Right lobe of liver (tissue), 6 donors: Measurements from ENCODE around the gene NME4. TPM values are rescaled to one million over a fixed set of nuclear protein-coding genes. Genes with fewer than 3 reads are reported as not detected.

ENCODE experiments used
- ATAC-seq, 4 donors: fragments of 200-7000 bp; cut with Tn5 transposase; one replicate each; pipeline ENCODE4 v1.9.1; 2020; ENCODE audit warnings: mild to moderate bottlenecking in 4 of 4, moderate library complexity in 4 of 4
- DNase-seq, 3 donors: peaks; one replicate each; pipeline ENCODE4 v3.0.0-alpha.2; 2020
- H3K27ac ChIP-seq, 3 donors: fragments of 200-600 bp; one replicate each; pipeline ENCODE4 v1.8.0; 2022
- H3K27me3 ChIP-seq, 2 donors: fragments of 200-600 bp; one replicate each; pipeline ENCODE4 v1.8.0; 2022
- H3K36me3 ChIP-seq, 4 donors: fragments of 200-600 bp; sonication (generic) in 1 of 4; one replicate each; pipeline versions ENCODE4 v1.5.1 to v1.8.0; 2017 to 2022; ENCODE audit warnings: control low read depth in 1 of 4
- H3K4me1 ChIP-seq, 4 donors: fragments of 200-600 bp; sonication (generic) in 1 of 4; one replicate each; pipeline versions ENCODE4 v1.5.1 to v1.8.0; 2017 to 2022; ENCODE audit warnings: control low read depth in 1 of 4
- H3K4me3 ChIP-seq, 3 donors: fragments of 200-600 bp; one replicate each; pipeline ENCODE4 v1.8.0; 2022
- H3K9me3 ChIP-seq, 4 donors: fragments of 200-600 bp; sonication (generic) in 1 of 4; one replicate each; pipeline versions ENCODE4 v1.5.1 to v1.8.0; 2017 to 2022; ENCODE audit warnings: control low read depth in 1 of 4
- POLR2A ChIP-seq: fragments of 450-650 bp; IDR thresholded peaks from one replicate; pipeline ENCODE4 v1.6.1; 2017; ENCODE audit warnings: antibody characterized with exemption, mild to moderate bottlenecking
- WGBS: methylation state at CpG from one replicate; pipeline ENCODE4 v1.1.6; 2018; ENCODE audit warnings: low coverage, low lambda C conversion rate; ENCODE audit not compliant: insufficient coverage; ENCODE audit errors: missing lambda C conversion rate; 5-methylcytosine and 5-hydroxymethylcytosine counted together
- intact Hi-C, 2 donors: fragments of 100-400 bp; cut with DNase I; formaldehyde crosslinking; loops; one replicate each; pipeline versions ENCODE4 v1.11.2 to v1.14.1; 2022
- total RNA-seq, 6 experiments: library from RNA; depleted of rRNA in 2 of 6; stranded (reverse); fragments of >200 nt in 2 of 6; fragmentation: NEBNext Ultra II Directional in 3 of 6; extraction: Animal tissue kit (Norgen Biotek cat#: 25700) in 3 of 6; gene quantifications; one replicate each; pipeline versions ENCODE4 v1.1.0 to v1.2.4, GENCODE V29; 2016 to 2023
- TF ChIP-seq, protein P1 (sequence below), 4 donors: fragments of 200-600 bp in 3 of 4; fragments of 450-650 bp in 1 of 4; IDR thresholded peaks; one replicate each; pipeline versions ENCODE4 v1.5.1 to v1.8.0; 2016 to 2022; ENCODE audit warnings: antibody characterized with exemption in 4 of 4, mild to moderate bottlenecking in 2 of 4
- donor health status: DM: no; HTN: yes; CAD: no.
- donor health status: DM: no; HTN: no; CAD: no.
- donor health status: DM: no; HTN: no; CAD: no.
- donor health status: DM: no; HTN: yes; CAD: no.
- donor health status: DM: no; HTN: yes; CAD: no.

Gene NME4
- total RNA-seq, 6 experiments from 2014 or later: 50.3 to 83.6 (median 61.0) TPM

DNA sequence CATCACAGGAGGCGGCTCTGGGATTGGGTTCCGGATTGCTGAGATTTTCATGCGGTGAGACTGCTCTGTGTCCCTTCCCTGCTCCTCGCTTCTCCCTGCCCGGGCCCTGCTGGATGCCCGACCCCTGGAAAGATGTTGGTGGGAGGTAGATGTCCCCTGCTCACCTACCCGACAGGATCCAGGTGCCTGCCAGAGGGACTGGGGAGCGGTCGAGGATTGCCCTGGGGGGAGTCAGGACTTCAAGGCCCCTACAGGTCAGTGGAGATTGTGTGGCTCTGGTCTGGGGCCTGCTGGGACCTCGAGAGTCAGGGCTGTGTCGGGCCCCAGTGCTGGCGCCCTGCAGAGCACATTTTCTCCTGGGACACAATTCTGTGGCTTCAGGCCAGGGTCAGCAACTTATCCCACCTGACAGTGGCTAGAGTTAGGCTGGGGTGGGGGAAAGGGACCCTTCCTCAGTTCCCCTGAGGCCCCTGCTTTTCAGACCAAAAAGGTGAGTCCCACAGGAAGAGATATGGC lies 8.0 kb downstream of the NME4 start:
- ATAC-seq (no peak), DNase-seq (no peak)
- H3K9me3 ChIP-seq: no peaks in the 10 kb centered on the region
- intact Hi-C loops: no loop called here
- no peak for TF ChIP-seq POLR2A
- H3K4me3 ChIP-seq: peak overlapping the region in 1 of 3 donors; percentile 44
- peak overlapping the region; percentile 70 to 87 (median 78) for H3K27ac ChIP-seq
- H3K4me1 ChIP-seq: peaks cover 0 to 44% (median 9%) of the 10 kb centered on the region in 4 donors
- no peaks in the 10 kb centered on the region for H3K27me3 ChIP-seq
- H3K36me3 ChIP-seq: peaks cover 0 to 15% (median 6%) of the 10 kb centered on the region in 4 donors
- 27% methylated on average over 2 of the region's 12 CpGs for WGBS

DNA sequence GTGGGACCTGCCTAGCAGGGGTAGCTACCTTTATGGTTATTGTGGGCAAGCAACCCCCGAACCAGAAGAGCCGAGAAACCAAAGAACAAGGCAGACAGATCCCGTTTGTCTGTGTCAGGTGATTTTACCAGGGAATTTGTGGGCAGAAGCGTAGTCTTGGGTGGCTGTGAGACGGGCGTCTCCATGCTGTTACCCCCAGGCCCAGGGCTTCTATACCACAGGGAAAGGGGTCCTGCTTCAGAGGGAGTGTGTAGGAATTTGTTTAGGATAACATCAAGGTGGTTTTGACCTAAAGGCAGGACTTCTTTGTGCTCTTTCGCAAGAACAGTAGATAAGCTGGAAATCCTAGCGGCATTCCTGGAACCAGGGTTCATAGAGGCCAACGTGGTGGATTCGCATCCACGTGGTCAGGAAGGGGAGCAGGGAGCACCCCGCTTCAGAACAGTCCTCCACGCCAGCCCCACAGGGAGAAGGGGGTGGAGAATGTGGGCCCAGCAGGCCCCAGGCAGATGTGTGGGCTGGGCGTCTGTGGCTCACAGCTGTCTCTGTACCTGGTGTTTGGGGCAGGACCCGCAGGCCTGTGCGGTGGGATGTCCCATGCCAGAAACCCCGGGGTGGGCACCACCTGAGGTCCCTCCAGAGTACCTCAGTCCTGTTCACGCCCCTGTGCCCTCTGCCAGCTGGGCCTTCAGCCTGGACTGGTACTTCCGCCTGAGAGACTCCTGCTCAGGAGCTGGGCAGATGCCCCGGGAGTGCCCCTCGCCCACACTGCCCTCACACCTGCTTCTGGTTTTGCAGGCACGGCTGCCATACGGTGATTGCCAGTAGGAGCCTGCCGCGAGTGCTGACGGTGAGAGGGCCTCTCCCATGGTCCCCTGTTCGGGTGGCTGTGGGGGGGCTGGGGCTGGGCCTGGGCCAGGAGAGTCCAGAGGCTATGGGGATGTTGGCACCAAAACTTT lies 8.8 kb downstream of the NME4 start:
- Histone ChIP-seq H3K4me3 (peak overlapping the region; percentile 27 to 50 (median 44)), H3K4me1 (peaks cover 0 to 41% (median 9%) of the 10 kb centered on the region in 4 donors), H3K9me3 (no peaks in the 10 kb centered on the region), H3K36me3 (peaks cover 0 to 21% (median 9%) of the 10 kb centered on the region in 4 donors), H3K27me3 (no peaks in the 10 kb centered on the region), H3K27ac (peak overlapping the region; percentile 70 to 87 (median 78))
- WGBS: 20% methylated on average over 9 of the region's 27 CpGs
- ATAC-seq (peak; percentile 44 to 72 (median 62)), DNase-seq (peak; percentile 69 to 82 (median 76))
- TF ChIP-seq POLR2A: peak; percentile 59
- TF ChIP-seq, protein P1, sequence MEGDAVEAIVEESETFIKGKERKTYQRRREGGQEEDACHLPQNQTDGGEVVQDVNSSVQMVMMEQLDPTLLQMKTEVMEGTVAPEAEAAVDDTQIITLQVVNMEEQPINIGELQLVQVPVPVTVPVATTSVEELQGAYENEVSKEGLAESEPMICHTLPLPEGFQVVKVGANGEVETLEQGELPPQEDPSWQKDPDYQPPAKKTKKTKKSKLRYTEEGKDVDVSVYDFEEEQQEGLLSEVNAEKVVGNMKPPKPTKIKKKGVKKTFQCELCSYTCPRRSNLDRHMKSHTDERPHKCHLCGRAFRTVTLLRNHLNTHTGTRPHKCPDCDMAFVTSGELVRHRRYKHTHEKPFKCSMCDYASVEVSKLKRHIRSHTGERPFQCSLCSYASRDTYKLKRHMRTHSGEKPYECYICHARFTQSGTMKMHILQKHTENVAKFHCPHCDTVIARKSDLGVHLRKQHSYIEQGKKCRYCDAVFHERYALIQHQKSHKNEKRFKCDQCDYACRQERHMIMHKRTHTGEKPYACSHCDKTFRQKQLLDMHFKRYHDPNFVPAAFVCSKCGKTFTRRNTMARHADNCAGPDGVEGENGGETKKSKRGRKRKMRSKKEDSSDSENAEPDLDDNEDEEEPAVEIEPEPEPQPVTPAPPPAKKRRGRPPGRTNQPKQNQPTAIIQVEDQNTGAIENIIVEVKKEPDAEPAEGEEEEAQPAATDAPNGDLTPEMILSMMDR (IDR thresholded peaks at IDR 0.05): no peak
- intact Hi-C loops: no loop called here

DNA sequence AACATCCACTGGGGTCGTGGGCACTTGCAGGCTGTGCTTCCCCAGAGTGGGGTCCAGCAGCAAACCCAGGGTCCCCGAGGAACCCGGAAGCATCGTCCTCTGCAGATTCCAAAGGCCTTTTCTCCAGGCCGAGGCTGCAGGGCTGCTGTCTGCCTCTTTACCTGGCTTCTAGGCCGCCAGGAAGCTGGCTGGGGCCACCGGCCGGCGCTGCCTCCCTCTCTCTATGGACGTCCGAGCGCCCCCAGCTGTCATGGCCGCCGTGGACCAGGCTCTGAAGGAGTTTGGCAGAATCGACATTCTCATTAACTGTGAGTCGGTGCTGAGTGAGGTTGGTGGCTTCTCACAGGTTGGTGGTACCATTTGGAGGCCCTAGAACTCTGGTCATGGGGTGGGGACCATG lies 10.3 kb downstream of the NME4 start:
- ATAC-seq (no peak), DNase-seq (no peak)
- whole genome bisulfite sequencing: no CpG with 5 or more reads among the region's 16 CpGs
- no peak overlapping the region for H3K4me3 ChIP-seq
- peaks cover 0 to 41% (median 9%) of the 10 kb centered on the region in 4 donors for H3K4me1 ChIP-seq
- TF ChIP-seq, protein P1 (IDR thresholded peaks at IDR 0.05): no peak
- no peak for TF ChIP-seq POLR2A
- H3K27me3 ChIP-seq: no peaks in the 10 kb centered on the region
- peak overlapping the region in 2 of 3 donors; percentile 78 to 87 for H3K27ac ChIP-seq
- H3K36me3 ChIP-seq: peaks cover 0 to 35% (median 15%) of the 10 kb centered on the region in 4 donors
- no peaks in the 10 kb centered on the region for H3K9me3 ChIP-seq
- intact Hi-C loops: no loop called here

DNA sequence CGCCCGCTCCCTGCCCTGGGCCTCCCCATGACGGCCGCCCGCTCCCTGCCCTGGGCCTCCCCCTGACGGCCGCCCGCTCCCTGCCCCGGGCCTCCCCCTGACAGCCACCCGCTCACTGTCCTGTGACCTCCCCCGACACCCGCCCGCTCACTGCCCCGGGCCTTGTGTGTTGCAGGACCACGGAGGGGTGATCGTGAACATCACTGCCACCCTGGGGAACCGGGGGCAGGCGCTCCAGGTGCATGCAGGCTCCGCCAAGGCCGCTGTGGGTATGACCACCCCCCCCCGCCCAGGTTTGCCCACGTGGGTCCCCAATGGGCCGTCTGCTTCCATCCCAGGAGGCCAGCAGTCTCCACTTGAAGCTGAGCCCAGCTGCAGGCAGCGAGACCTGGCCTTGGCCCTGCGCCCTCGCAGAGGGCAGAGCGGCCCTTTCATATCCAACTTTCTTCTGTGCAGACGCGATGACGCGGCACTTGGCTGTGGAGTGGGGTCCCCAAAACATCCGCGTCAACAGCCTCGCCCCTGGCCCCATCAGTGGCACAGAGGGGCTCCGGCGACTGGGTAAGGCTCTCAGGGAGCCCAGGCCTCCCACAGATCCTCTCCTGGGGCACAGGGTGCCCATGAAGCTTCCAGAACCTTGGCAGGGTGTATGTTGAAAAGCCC lies 13.6 kb downstream of the NME4 start:
- TF ChIP-seq, protein P1 (IDR thresholded peaks at IDR 0.05): no peak
- TF ChIP-seq POLR2A: no peak
- Histone ChIP-seq H3K9me3 (no peaks in the 10 kb centered on the region), H3K4me3 (no peak overlapping the region), H3K4me1 (peaks cover 0 to 20% (median 4%) of the 10 kb centered on the region in 4 donors), H3K36me3 (peaks cover 0 to 36% (median 15%) of the 10 kb centered on the region in 4 donors), H3K27ac (no peak overlapping the region), H3K27me3 (no peaks in the 10 kb centered on the region)
- intact Hi-C loops: no loop called here
- DNase-seq: no peak
- whole genome bisulfite sequencing: 73% methylated on average over 3 of the region's 36 CpGs
- no peak for ATAC-seq
